ENCODE data around the gene MRPL23.

The MRPL23 gene

DNA sequence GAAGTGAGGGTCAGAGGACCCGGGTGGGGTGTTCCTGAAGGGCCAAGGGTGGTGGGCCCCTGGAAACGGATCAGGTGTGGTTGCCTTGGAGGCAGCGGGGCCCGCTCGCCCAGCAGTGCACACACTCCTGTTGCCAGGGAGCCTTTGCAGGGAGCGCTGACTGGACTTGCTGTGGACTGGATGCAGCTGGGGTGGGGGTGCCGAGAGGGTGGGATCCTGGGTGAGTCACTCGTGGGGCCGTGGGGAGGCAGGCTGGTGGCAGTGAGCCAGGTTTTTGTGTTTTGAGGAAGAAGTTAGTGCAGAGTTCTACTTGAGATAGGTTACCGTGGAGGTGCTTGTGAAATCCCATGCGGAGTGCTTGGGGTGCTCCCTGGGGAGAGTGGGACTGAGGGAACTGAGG, 1.3 kb downstream of the MRPL23 start:
- H3K4me3 ChIP-seq (ENCODE audit: low read depth, low read length): no peak overlapping the region
- no peaks in the 10 kb centered on the region for H3K36me3 ChIP-seq
- H3K27ac ChIP-seq: no peak overlapping the region
- no peak for TF ChIP-seq CTCF (IDR thresholded peaks at IDR 0.05; ENCODE audit: low read depth, low read length)
- no peaks in the 10 kb centered on the region for H3K9me3 ChIP-seq (ENCODE audit: severe bottlenecking)
- H3K27me3 ChIP-seq (ENCODE audit: insufficient read depth, low read depth, severe bottlenecking): no peaks in the 10 kb centered on the region
- no peak for DNase-seq

- no peaks in the 10 kb centered on the region for H3K36me3 ChIP-seq
- no peak for TF ChIP-seq CTCF (IDR thresholded peaks at IDR 0.05; ENCODE audit: low read depth, low read length)
- no peaks in the 10 kb centered on the region for H3K27me3 ChIP-seq (ENCODE audit: insufficient read depth, low read depth, severe bottlenecking)
- H3K9me3 ChIP-seq (ENCODE audit: severe bottlenecking): no peaks in the 10 kb centered on the region
- no peak overlapping the region for H3K4me3 ChIP-seq (ENCODE audit: low read depth, low read length)
- no peak for DNase-seq
- H3K27ac ChIP-seq: no peak overlapping the region
These were observed 2.2 kb downstream of the MRPL23 start for GRCh38 chr11:1949302-1949701.

DNA sequence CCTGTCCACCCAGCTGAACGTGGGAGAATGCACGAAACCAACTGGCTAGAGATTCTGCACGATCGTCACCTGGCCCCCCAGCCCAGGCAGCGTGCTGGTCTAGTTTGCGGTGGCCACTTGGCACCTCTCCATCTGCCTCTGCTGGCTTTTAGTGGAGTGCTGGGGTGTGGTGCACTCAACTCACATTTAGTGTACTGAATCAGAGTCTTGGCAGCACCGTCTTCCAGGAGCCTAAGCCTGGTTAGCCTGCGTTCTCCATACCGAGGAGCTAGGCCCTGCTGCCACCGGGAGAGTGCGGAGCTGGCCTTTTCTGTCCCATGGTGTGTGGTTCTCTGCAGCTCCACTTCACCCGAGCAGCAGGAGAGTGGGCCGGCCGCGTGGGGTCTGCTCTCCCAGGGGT, 2.8 kb downstream of the MRPL23 start:
- Histone ChIP-seq H3K9me3 (ENCODE audit: severe bottlenecking) (no peaks in the 10 kb centered on the region), H3K36me3 (no peaks in the 10 kb centered on the region), H3K27ac (no peak overlapping the region), H3K4me3 (ENCODE audit: low read depth, low read length) (no peak overlapping the region), H3K27me3 (ENCODE audit: insufficient read depth, low read depth, severe bottlenecking) (no peaks in the 10 kb centered on the region)
- TF ChIP-seq CTCF (IDR thresholded peaks at IDR 0.05; ENCODE audit: low read depth, low read length): no peak
- DNase-seq: no peak

DNA sequence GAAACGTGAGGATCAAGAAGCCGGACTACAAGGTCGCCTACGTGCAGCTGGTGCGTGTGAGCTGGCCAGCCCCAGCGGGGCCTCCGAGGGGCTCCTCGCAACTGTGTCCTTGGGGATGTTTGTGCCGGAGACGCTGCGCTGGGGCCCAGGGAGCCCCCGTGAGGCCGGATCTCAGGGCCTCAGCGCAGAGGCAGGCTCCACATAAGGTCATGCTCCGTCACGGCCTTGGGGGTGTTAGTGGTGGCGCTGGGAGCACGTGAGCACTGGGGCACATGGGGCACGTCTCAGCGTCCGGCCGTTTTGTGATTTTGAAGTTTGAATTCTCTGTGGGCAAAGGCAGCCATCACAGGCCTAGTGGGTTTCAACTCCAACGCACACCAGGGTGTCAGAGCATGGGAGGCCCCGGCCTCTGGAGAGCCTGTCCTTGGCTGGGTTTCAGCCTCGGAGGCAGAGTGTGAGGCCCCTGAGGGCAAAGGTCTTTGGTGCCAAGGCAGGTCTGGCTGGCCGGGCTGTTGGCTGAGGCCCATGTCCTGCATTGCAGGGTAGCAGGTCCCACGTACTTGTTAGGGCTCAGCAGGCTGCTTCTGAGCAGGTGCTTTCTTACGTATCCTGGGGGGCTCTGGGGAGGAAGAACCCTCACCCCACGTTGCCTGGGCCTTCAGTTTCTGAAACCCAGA, 5.8 kb downstream of the MRPL23 start:
- H3K9me3 ChIP-seq (ENCODE audit: severe bottlenecking): no peaks in the 10 kb centered on the region
- no peak overlapping the region for H3K4me3 ChIP-seq (ENCODE audit: low read depth, low read length)
- no peaks in the 10 kb centered on the region for H3K36me3 ChIP-seq
- no peaks in the 10 kb centered on the region for H3K27me3 ChIP-seq (ENCODE audit: insufficient read depth, low read depth, severe bottlenecking)
- H3K27ac ChIP-seq: no peak overlapping the region
- no peak for DNase-seq
- TF ChIP-seq CTCF (IDR thresholded peaks at IDR 0.05; ENCODE audit: low read depth, low read length): no peak

DNA sequence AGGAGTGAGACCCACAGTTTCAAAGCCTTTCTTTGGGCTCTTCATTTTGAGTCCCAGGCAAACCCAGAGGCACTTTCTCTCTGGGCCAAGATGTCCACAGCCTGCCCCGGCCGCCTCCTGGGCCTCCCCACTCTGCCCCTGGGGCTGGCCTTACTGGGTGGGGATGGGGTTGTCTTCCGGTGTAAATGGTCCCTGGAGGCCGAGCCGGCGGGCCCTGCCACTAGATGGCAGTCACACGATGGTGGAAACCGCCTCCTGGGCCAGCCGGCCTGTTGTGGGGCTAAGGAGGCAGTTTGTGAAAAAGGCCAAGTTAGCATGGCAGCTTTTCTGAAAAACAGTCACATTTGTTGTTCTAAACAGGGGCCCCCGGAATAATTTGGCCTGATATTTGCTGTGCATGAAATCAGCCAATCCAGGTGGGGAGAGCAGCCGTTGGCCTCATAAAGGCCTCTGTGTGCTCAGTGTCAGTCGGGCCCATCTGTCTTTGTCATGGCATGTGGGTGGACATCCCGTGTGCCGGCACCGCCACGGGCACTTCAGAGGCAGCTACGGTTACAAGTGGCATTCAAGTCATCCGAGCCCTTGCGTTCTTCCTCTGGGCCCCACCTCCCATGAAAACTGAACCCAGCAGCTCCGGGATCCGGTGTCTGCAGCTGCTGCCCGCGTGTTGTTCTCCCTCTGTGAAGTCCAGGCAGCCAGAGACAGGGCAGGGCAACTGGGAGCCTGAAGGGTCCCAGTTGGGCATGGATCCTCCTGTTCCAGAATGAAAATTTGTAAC, 6.5 kb downstream of the MRPL23 start:
- H3K36me3 ChIP-seq: no peaks in the 10 kb centered on the region

More for the DNA sequence above, 6.5 kb downstream of the MRPL23 start:
- Histone ChIP-seq H3K27ac (no peak overlapping the region), H3K9me3 (ENCODE audit: severe bottlenecking) (no peaks in the 10 kb centered on the region), H3K27me3 (ENCODE audit: insufficient read depth, low read depth, severe bottlenecking) (no peaks in the 10 kb centered on the region), H3K4me3 (ENCODE audit: low read depth, low read length) (no peak overlapping the region)
- DNase-seq: no peak
- no peak for TF ChIP-seq CTCF (IDR thresholded peaks at IDR 0.05; ENCODE audit: low read depth, low read length)
